CD14-positive monocyte (primary cell): Measurements from ENCODE around the gene MACROH2A1. TPM values are rescaled to one million over a fixed set of nuclear protein-coding genes. Genes with fewer than 3 reads are reported as not detected.

Source experiments
- DNase-seq, 3 donors: peaks; one replicate each; pipeline ENCODE4 v3.0.0-alpha.2; 2011 to 2022
- H2AFZ ChIP-seq: 2 replicates; pipeline ENCODE4 v1.6.0; 2012; ENCODE audit warnings: mild to moderate bottlenecking, low read depth, low read length, inconsistent platforms; ENCODE audit not compliant: insufficient read depth, poor library complexity, severe bottlenecking
- H3K27ac ChIP-seq, 2 donors: 1 replicate in 1 of 2; 2 replicates in 1 of 2; pipeline ENCODE4 v1.5.1; 2012 to 2013; ENCODE audit warnings: low read length in 2 of 2, control low read depth in 1 of 2, inconsistent platforms in 1 of 2, low read depth in 1 of 2, mild to moderate bottlenecking in 1 of 2
- H3K27me3 ChIP-seq, 2 donors: one replicate each; pipeline versions ENCODE4 v1.6.0 to v1.6.1; 2011 to 2013; ENCODE audit warnings: low read length in 2 of 2; ENCODE audit not compliant: control insufficient read depth in 2 of 2, insufficient read depth in 2 of 2
- H3K36me3 ChIP-seq, 2 donors: replicated peaks in 1 of 2; 1 replicate in 1 of 2; 2 replicates in 1 of 2; pipeline versions ENCODE4 v1.5.1 to v1.6.1; 2012 to 2013; ENCODE audit warnings: low read length in 2 of 2, control low read depth in 1 of 2, inconsistent platforms in 1 of 2, mild to moderate bottlenecking in 1 of 2; ENCODE audit not compliant: insufficient read depth in 2 of 2, control insufficient read depth in 1 of 2
- H3K4me1 ChIP-seq, 2 donors: 1 replicate in 1 of 2; 2 replicates in 1 of 2; pipeline versions ENCODE4 v1.5.1 to v1.6.1; 2012 to 2013; ENCODE audit warnings: low read length in 2 of 2, control low read depth in 1 of 2, inconsistent platforms in 1 of 2, mild to moderate bottlenecking in 1 of 2, moderate library complexity in 1 of 2; ENCODE audit not compliant: insufficient read depth in 2 of 2, control insufficient read depth in 1 of 2
- H3K4me2 ChIP-seq: replicated peaks from 2 replicates; pipeline ENCODE3; 2012; ENCODE audit warnings: low read length, moderate library complexity, mild to moderate bottlenecking; ENCODE audit not compliant: poor library complexity, severe bottlenecking; ENCODE audit errors: extremely low read depth
- H3K4me3 ChIP-seq, 3 experiments: fragments of 200-600 bp in 1 of 3; sonication (generic) in 1 of 3; replicated peaks in 1 of 3; 1 replicate in 2 of 3; 2 replicates in 1 of 3; pipeline ENCODE4 v1.5.1; 2011 to 2013; ENCODE audit warnings: low read length in 3 of 3, mild to moderate bottlenecking in 3 of 3, control low read depth in 2 of 3, low read depth in 2 of 3, inconsistent platforms in 1 of 3, moderate library complexity in 1 of 3
- H3K79me2 ChIP-seq: 2 replicates; pipeline ENCODE4 v1.6.0; 2012; ENCODE audit warnings: mild to moderate bottlenecking, control low read depth, inconsistent platforms, low read length, moderate library complexity; ENCODE audit not compliant: insufficient read depth
- H3K9ac ChIP-seq: 2 replicates; pipeline ENCODE4 v1.6.0; 2017; ENCODE audit warnings: low read length, mild to moderate bottlenecking; ENCODE audit not compliant: insufficient read depth, poor library complexity, severe bottlenecking
- H3K9me3 ChIP-seq, 2 donors: replicated peaks in 1 of 2; 1 replicate in 1 of 2; 2 replicates in 1 of 2; pipeline versions ENCODE4 v1.5.1 to v1.6.1; 2012 to 2013; ENCODE audit warnings: low read length in 2 of 2, control low read depth in 1 of 2; ENCODE audit not compliant: control insufficient read depth in 1 of 2, insufficient read depth in 1 of 2
- H4K20me1 ChIP-seq: 2 replicates; pipeline ENCODE4 v1.6.0; 2012; ENCODE audit warnings: mild to moderate bottlenecking, low read length, control low read depth, moderate library complexity; ENCODE audit not compliant: insufficient read depth
- H3K27ac Mint-ChIP-seq, 7 donors: one replicate each; pipeline ENCODE4 v1.8.0; 2020; ENCODE audit warnings: mild to moderate bottlenecking in 7 of 7, mixed read lengths in 7 of 7, moderate library complexity in 6 of 7, inconsistent platforms in 2 of 7
- H3K27me3 Mint-ChIP-seq, 3 donors: one replicate each; pipeline ENCODE4 v1.8.0; 2021 to 2022; ENCODE audit warnings: low read depth in 3 of 3, mild to moderate bottlenecking in 3 of 3, mixed read lengths in 3 of 3, moderate library complexity in 3 of 3, inconsistent platforms in 1 of 3
- H3K36me3 Mint-ChIP-seq, 2 donors: one replicate each; pipeline ENCODE4 v1.8.0; 2020; ENCODE audit warnings: mixed read lengths in 2 of 2, inconsistent platforms in 1 of 2, mild to moderate bottlenecking in 1 of 2
- H3K4me1 Mint-ChIP-seq: one replicate; pipeline ENCODE4 v1.8.0; 2020; ENCODE audit warnings: mild to moderate bottlenecking, mixed read lengths
- H3K4me3 Mint-ChIP-seq, 2 donors: one replicate each; pipeline ENCODE4 v1.8.0; 2020; ENCODE audit warnings: mild to moderate bottlenecking in 2 of 2, mixed read lengths in 2 of 2, moderate library complexity in 1 of 2
- H3K9me3 Mint-ChIP-seq, 7 donors: one replicate each; pipeline ENCODE4 v1.8.0; 2020 to 2022; ENCODE audit warnings: mixed read lengths in 7 of 7, mild to moderate bottlenecking in 6 of 7, moderate library complexity in 6 of 7, inconsistent platforms in 2 of 7
- WGBS: methylation state at CpG from one replicate; pipeline ENCODE4 v1.1.5; 2013; ENCODE audit warnings: missing lambda C conversion rate; ENCODE audit not compliant: insufficient coverage; 5-methylcytosine and 5-hydroxymethylcytosine counted together
- intact Hi-C, 2 donors: fragments of 100-400 bp; cut with micrococcal nuclease; formaldehyde crosslinking; loops; one replicate each; pipeline versions ENCODE4 v1.15.0 to v1.15.1; 2023
- polyA plus RNA-seq, 3 donors: library from polyadenylated mRNA; depleted of rRNA in 1 of 3; unstranded in 2 of 3; stranded (reverse) in 1 of 3; fragments of 300-500 nt in 2 of 3; fragments of >200 nt in 1 of 3; fragmentation: Illumina TruSeq in 2 of 3; gene quantifications; 1 replicate in 2 of 3; 2 replicates in 1 of 3; pipeline ENCODE4 v1.2.3, GENCODE V29; 2012 to 2021
- TF ChIP-seq, protein P1 (sequence below): fragments of 200-600 bp; IDR thresholded peaks from one replicate; pipeline ENCODE4 v1.8.0; 2022; ENCODE audit warnings: antibody characterized with exemption, mild to moderate bottlenecking

The MACROH2A1 gene
- polyA plus RNA-seq, 3 donors, result 352 to 443 (median 440) TPM

- peak overlapping the region; percentile 49 to 82 for H3K4me3 Mint-ChIP-seq
- Histone ChIP-seq H3K9me3 (peaks cover 1% of the 10 kb centered on the region in 2 donors), H3K4me2 (peak overlapping the region; percentile 66), H3K4me1 (peaks cover 89 to 96% of the 10 kb centered on the region in 2 donors), H3K27me3 (no peaks in the 10 kb centered on the region), H2AFZ (peak overlapping the region; percentile 46), H3K27ac (peak overlapping the region; percentile 84), H3K4me3 (peak overlapping the region in 1 of 3 experiments; percentile 57), H3K79me2 (peaks cover 28% of the 10 kb centered on the region), H3K9ac (peak overlapping the region; percentile 38), H3K36me3 (no peaks in the 10 kb centered on the region), H4K20me1 (no peaks in the 10 kb centered on the region)
- 10% methylated on average over 9 of the region's 12 CpGs for WGBS
- H3K27me3 Mint-ChIP-seq, result no peaks in the 10 kb centered on the region
- H3K36me3 Mint-ChIP-seq, result peaks cover 2% of the 10 kb centered on the region in 2 donors
- peaks cover 91% of the 10 kb centered on the region for H3K4me1 Mint-ChIP-seq
- TF ChIP-seq, protein P1, sequence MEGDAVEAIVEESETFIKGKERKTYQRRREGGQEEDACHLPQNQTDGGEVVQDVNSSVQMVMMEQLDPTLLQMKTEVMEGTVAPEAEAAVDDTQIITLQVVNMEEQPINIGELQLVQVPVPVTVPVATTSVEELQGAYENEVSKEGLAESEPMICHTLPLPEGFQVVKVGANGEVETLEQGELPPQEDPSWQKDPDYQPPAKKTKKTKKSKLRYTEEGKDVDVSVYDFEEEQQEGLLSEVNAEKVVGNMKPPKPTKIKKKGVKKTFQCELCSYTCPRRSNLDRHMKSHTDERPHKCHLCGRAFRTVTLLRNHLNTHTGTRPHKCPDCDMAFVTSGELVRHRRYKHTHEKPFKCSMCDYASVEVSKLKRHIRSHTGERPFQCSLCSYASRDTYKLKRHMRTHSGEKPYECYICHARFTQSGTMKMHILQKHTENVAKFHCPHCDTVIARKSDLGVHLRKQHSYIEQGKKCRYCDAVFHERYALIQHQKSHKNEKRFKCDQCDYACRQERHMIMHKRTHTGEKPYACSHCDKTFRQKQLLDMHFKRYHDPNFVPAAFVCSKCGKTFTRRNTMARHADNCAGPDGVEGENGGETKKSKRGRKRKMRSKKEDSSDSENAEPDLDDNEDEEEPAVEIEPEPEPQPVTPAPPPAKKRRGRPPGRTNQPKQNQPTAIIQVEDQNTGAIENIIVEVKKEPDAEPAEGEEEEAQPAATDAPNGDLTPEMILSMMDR, result no peak
- intact Hi-C loops, result loop anchor here in 1 of 2 donors (5.0 kb wide), 1 partner anchor 37 kb away; the partner anchor contains the start of gene MACROH2A1
- H3K27ac Mint-ChIP-seq, result peak overlapping the region; percentile 87 to 96 (median 91)
- peak; percentile 55 to 74 (median 71) for DNase-seq
- peaks cover 0 to 5% (median 2%) of the 10 kb centered on the region in 7 donors for H3K9me3 Mint-ChIP-seq
These were observed 34.8 kb upstream of the MACROH2A1 start for GRCh38 chr5:135433681-135434426.

GRCh38 chr5:135432113-135432512, 33.1 kb upstream of the MACROH2A1 start:
- Histone ChIP-seq H3K4me1 (peaks cover 78 to 86% of the 10 kb centered on the region in 2 donors), H3K27ac (peak overlapping the region in 1 of 2 donors; percentile 15), H3K4me2 (no peak overlapping the region), H3K36me3 (no peaks in the 10 kb centered on the region), H3K79me2 (peaks cover 40% of the 10 kb centered on the region), H2AFZ (no peak overlapping the region), H3K9me3 (peaks cover 6 to 8% of the 10 kb centered on the region in 2 donors), H3K9ac (no peak overlapping the region), H3K4me3 (no peak overlapping the region), H4K20me1 (no peaks in the 10 kb centered on the region), H3K27me3 (no peaks in the 10 kb centered on the region)
- peaks cover 6 to 7% of the 10 kb centered on the region in 2 donors for H3K36me3 Mint-ChIP-seq
- intact Hi-C loops, result loop anchor here in 1 of 2 donors (5.0 kb wide), 1 partner anchor 35 kb away; the partner anchor contains the start of gene MACROH2A1
- peaks cover 6 to 13% (median 10%) of the 10 kb centered on the region in 7 donors for H3K9me3 Mint-ChIP-seq
- 80% methylated on average over 3 of the region's 4 CpGs for WGBS
- H3K27ac Mint-ChIP-seq, result peak overlapping the region in 4 of 7 donors; percentile 4 to 50 (median 38)
- no peak for DNase-seq
- TF ChIP-seq, protein P1, result no peak
- no peaks in the 10 kb centered on the region for H3K27me3 Mint-ChIP-seq
- no peak overlapping the region for H3K4me3 Mint-ChIP-seq
- peaks cover 83% of the 10 kb centered on the region for H3K4me1 Mint-ChIP-seq
